GM12878 (cell line): ENCODE data around the gene RALB. TPM values are rescaled to one million over a fixed set of nuclear protein-coding genes. Genes with fewer than 3 reads are reported as not detected.

Experiments used
- ATAC-seq: fragments of 200-7000 bp; cut with Tn5 transposase; 3 replicates; pipeline ENCODE4 v1.9.1; 2020; ENCODE audit warnings: mild to moderate bottlenecking, moderate library complexity
- BruUV-seq: library from RNA; stranded (reverse); fragments of 400-500 nt; replicated peaks from 2 replicates; lab custom pipeline; 2021; lab: Mats Ljungman, UMichigan
- CTCF ChIA-PET: fragments of 300-600 bp; sonication (Branson Sonifier 250); formaldehyde crosslinking; extraction: SDS; loops from one replicate; lab custom pipeline; 2021; ENCODE audit warnings: inconsistent platforms; lab: Yijun Ruan, JAX
- POLR2A ChIA-PET: fragments of 350-600 bp; formaldehyde crosslinking; extraction: SDS; loops from one replicate; lab custom pipeline; 2021; ENCODE audit warnings: inconsistent platforms; lab: Charles Lee
- RAD21 ChIA-PET: fragments of 300-600 bp; sonication (Branson Sonifier 250); formaldehyde crosslinking; loops from one replicate; lab custom pipeline; 2023; ENCODE audit warnings: antibody characterized with exemption; ENCODE audit not compliant: unreplicated experiment; lab: Charles Lee
- SMC1A ChIA-PET: fragments of 300-600 bp; sonication (Branson Sonifier 250); formaldehyde crosslinking; loops from one replicate; lab custom pipeline; 2023; ENCODE audit not compliant: unreplicated experiment, uncharacterized antibody; lab: Charles Lee
- DNase-seq: peaks from one replicate; pipeline ENCODE4 v3.0.0-alpha.2; 2011; ENCODE audit warnings: low read depth, low spot score
- FAIRE-seq: peaks from 3 replicates; lab custom pipeline; 2011; peaks lifted over from hg19 to GRCh38; lab: Jason Lieb, UNC
- H2AFZ ChIP-seq: 2 replicates; pipeline ENCODE4 v1.6.0; 2011; ENCODE audit warnings: low read depth, low read length, control low read depth; ENCODE audit not compliant: control insufficient read depth
- H3K27ac ChIP-seq: 2 replicates; pipeline ENCODE4 v1.5.1; 2011; ENCODE audit warnings: control low read depth; ENCODE audit not compliant: control insufficient read depth, insufficient read depth
- H3K27me3 ChIP-seq, 2 experiments: replicated peaks in 1 of 2; 2 replicates each; pipeline versions ENCODE4 v1.6.0 to v1.6.1; 2011; ENCODE audit warnings: low read length in 1 of 2; ENCODE audit not compliant: control insufficient read depth in 2 of 2, insufficient read depth in 2 of 2
- H3K36me3 ChIP-seq, 2 experiments: 2 replicates each; pipeline ENCODE4 v1.5.1; 2011; ENCODE audit warnings: low read length in 1 of 2; ENCODE audit not compliant: control insufficient read depth in 2 of 2, insufficient read depth in 2 of 2
- H3K4me1 ChIP-seq: 2 replicates; pipeline ENCODE4 v1.6.1; 2011; ENCODE audit warnings: mild to moderate bottlenecking, low read length, moderate library complexity, mixed read lengths; ENCODE audit not compliant: control insufficient read depth, insufficient read depth
- H3K4me2 ChIP-seq: 2 replicates; pipeline ENCODE4 v1.6.0; 2011; ENCODE audit warnings: control low read depth; ENCODE audit not compliant: control insufficient read depth, insufficient read depth
- H3K4me3 ChIP-seq: fragments of 200-600 bp; sonication (generic); 2 replicates; pipeline ENCODE4 v1.5.1; 2016
- H3K79me2 ChIP-seq: 2 replicates; pipeline ENCODE4 v1.6.0; 2011; ENCODE audit warnings: low read length; ENCODE audit not compliant: control insufficient read depth, insufficient read depth
- H3K9ac ChIP-seq: 2 replicates; pipeline ENCODE4 v1.8.0; 2011; ENCODE audit warnings: low read length, control low read depth, mixed read lengths; ENCODE audit not compliant: control insufficient read depth, insufficient read depth
- H3K9me3 ChIP-seq: replicated peaks from 3 replicates; pipeline ENCODE4 v1.5.1; 2011; ENCODE audit warnings: mild to moderate bottlenecking, low read length; ENCODE audit not compliant: control insufficient read depth, insufficient read depth
- H4K20me1 ChIP-seq: 2 replicates; pipeline ENCODE4 v1.6.0; 2011; ENCODE audit not compliant: control insufficient read depth, insufficient read depth
- BMI1 ChIP-seq: fragments of 450-650 bp; IDR thresholded peaks from 2 replicates; pipeline ENCODE4 v1.6.1; 2016; ENCODE audit warnings: mild to moderate bottlenecking, moderate library complexity, borderline replicate concordance
- CBX5 ChIP-seq: sonication (generic); IDR thresholded peaks from 2 replicates; pipeline ENCODE4 v1.6.1; 2016; ENCODE audit warnings: low read depth, moderate library complexity, mild to moderate bottlenecking, inconsistent platforms
- CHD2 ChIP-seq: IDR thresholded peaks from 2 replicates; pipeline ENCODE4 v1.6.1; 2011; ENCODE audit warnings: low read depth, low read length, improper control_type of control experiment, borderline replicate concordance
- EGR1 ChIP-seq, 2 experiments: IDR thresholded peaks; 1 replicate in 1 of 2; 2 replicates in 1 of 2; pipeline ENCODE4 v1.6.1; 2011 to 2012; ENCODE audit warnings: low read depth in 2 of 2, low read length in 2 of 2, borderline replicate concordance in 1 of 2, mild to moderate bottlenecking in 1 of 2, moderate library complexity in 1 of 2
- IKZF2 ChIP-seq, 2 experiments: fragments of 450-650 bp; IDR thresholded peaks; 2 replicates each; pipeline ENCODE4 v1.6.1; 2017; ENCODE audit warnings: mild to moderate bottlenecking in 2 of 2, moderate library complexity in 2 of 2
- JUND ChIP-seq: IDR thresholded peaks from 2 replicates; pipeline ENCODE4 v1.6.1; 2012; ENCODE audit warnings: low read depth, mild to moderate bottlenecking, low read length, improper control_type of control experiment, moderate library complexity
- KLF5 ChIP-seq: fragments of 450-650 bp; IDR thresholded peaks from 2 replicates; pipeline ENCODE4 v1.6.1; 2014; ENCODE audit warnings: mild to moderate bottlenecking; ENCODE audit not compliant: partially characterized antibody
- MEF2A ChIP-seq: IDR thresholded peaks from 2 replicates; pipeline ENCODE4 v1.6.1; 2011; ENCODE audit warnings: low read depth, mild to moderate bottlenecking, low read length, moderate library complexity; ENCODE audit not compliant: insufficient read depth
- MEF2B ChIP-seq: fragments of 450-650 bp; IDR thresholded peaks from 2 replicates; pipeline ENCODE4 v1.6.1; 2018; ENCODE audit warnings: mild to moderate bottlenecking, moderate library complexity; ENCODE audit not compliant: partially characterized antibody, poor library complexity, severe bottlenecking
- NBN ChIP-seq: fragments of 450-650 bp; IDR thresholded peaks from 2 replicates; pipeline ENCODE4 v1.6.1; 2016
- NFXL1 ChIP-seq: fragments of 450-650 bp; IDR thresholded peaks from 2 replicates; pipeline ENCODE4 v1.6.1; 2017; ENCODE audit warnings: antibody characterized with exemption, mild to moderate bottlenecking, borderline replicate concordance
- SIN3A ChIP-seq: IDR thresholded peaks from 2 replicates; pipeline ENCODE4 v1.6.1; 2012; ENCODE audit warnings: low read depth, low read length, improper control_type of control experiment
- SMAD5 ChIP-seq: IDR thresholded peaks from 2 replicates; pipeline ENCODE4 v1.6.1; 2016; ENCODE audit warnings: antibody characterized with exemption, low read depth
- WGBS: methylation state at CpG from one replicate; pipeline ENCODE4 v1.1.6; 2016; ENCODE audit warnings: low lambda C conversion rate; ENCODE audit not compliant: insufficient replicate concordance, insufficient coverage; ENCODE audit errors: missing lambda C conversion rate; 5-methylcytosine and 5-hydroxymethylcytosine counted together
- in situ Hi-C: fragments of 300-500 bp; cut with MboI; formaldehyde crosslinking; loops from 9 replicates; pipeline ENCODE4 v1.14.3; 2018; ENCODE audit warnings: mixed read lengths
- intact Hi-C: fragments of 100-400 bp; cut with micrococcal nuclease; formaldehyde crosslinking; loops from one replicate; pipeline ENCODE4 v1.14.2; 2022; ENCODE audit not compliant: unreplicated experiment
- polyA plus RNA-seq, 11 experiments: library from polyadenylated mRNA; depleted of rRNA in 4 of 11; unstranded in 6 of 11; stranded (reverse) in 5 of 11; fragments of >200 nt; fragmentation: Nextera tagmentation in 4 of 11; fragmentation: Illumina TruSeq in 1 of 11; extraction: Ambion mirVana in 4 of 11; extraction: Trizol in 1 of 11; gene quantifications; 1 replicate in 1 of 11; 2 replicates in 10 of 11; pipeline versions ENCODE4 v1.2.1 to v1.2.3, GENCODE V29; 2011 to 2016; ENCODE audit warnings: inconsistent platforms in 2 of 11, missing spikeins in 2 of 11, low read depth in 1 of 11
- total RNA-seq, 4 experiments: library from RNA; depleted of rRNA in 3 of 4; stranded (reverse); fragments of >200 nt in 3 of 4; fragmentation: Illumina TruSeq in 1 of 4; extraction: Trizol in 1 of 4; gene quantifications; 2 replicates each; pipeline versions ENCODE4 v1.2.1 to v1.2.3, GENCODE V29; 2013 to 2021
- TF ChIP-seq, protein P1 (sequence below): IDR thresholded peaks from 2 replicates; pipeline ENCODE4 v1.6.1; 2011; ENCODE audit warnings: low read depth, low read length, improper control_type of control experiment, borderline replicate concordance

RALB gene
- total and polyA plus RNA-seq, 10 of the 15 experiments (the other 5 are each of a cell fraction or from before 2014, with no cell fraction given): 8.3 to 54.0 (median 24.2) TPM

DNA sequence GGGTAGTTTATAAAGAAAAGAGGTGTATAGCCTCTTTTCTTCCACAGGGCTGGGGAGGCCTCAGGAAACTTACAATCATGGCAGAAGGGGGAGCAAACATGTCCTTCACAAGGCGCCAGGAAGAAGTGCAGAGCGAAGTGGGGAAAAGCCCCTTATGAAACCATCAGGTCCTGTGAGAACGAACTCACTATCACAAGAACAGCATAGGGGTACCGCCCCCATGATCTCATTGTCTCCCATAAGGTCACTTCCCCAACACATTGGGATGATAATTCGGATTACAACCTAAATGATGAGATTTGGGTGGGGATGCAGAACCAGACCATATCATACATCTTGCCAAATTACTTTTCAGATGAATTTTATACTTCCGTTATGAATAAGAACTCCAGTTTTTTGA, 32.4 kb downstream of the RALB start:
- BruUV-seq: no TSS peak
- TF ChIP-seq NBN: no peak
- TF ChIP-seq, all 136 proteins: peak for 0
- Histone ChIP-seq H4K20me1 (no peaks in the 10 kb centered on the region), H3K27me3 (no peaks in the 10 kb centered on the region), H3K9me3 (no peaks in the 10 kb centered on the region), H3K79me2 (no peaks in the 10 kb centered on the region; the same call in none of the 2 replicates), H2AFZ (no peak overlapping the region), H3K4me3 (no peak overlapping the region), H3K4me2 (no peak overlapping the region), H3K4me1 (peaks cover 17% of the 10 kb centered on the region), H3K9ac (no peak overlapping the region), H3K27ac (no peak overlapping the region), H3K36me3 (peaks cover 2 to 7% of the 10 kb centered on the region in 2 experiments; a peak in 3 of 4 replicates)
- ChIA-PET POLR2A (interaction anchor here (1.0 kb wide), 1 partner anchor 33 kb away, joined by 3 read pairs; the partner anchor contains the start of gene RALB), SMC1A (interaction anchor here (2.8 kb wide), 1 partner anchor 29 kb away, joined by 15 read pairs; no protein-coding TSS in a partner anchor), CTCF (interaction anchor here (1.3 kb wide), 2 partner anchors 28 to 33 kb away, joined by 4 to 5 read pairs; partner anchors contain the start of gene RALB), RAD21 (interaction anchor here (4.2 kb wide), 1 partner anchor 32 kb away, joined by 23 read pairs; the partner anchor contains the start of gene RALB)
- no peak for DNase-seq
- FAIRE-seq: no peak
- intact Hi-C loops: no loop called here
- 99% methylated on average over 6 of the region's 6 CpGs for WGBS
- in situ Hi-C loops: no loop called here
- no peak for ATAC-seq

DNA sequence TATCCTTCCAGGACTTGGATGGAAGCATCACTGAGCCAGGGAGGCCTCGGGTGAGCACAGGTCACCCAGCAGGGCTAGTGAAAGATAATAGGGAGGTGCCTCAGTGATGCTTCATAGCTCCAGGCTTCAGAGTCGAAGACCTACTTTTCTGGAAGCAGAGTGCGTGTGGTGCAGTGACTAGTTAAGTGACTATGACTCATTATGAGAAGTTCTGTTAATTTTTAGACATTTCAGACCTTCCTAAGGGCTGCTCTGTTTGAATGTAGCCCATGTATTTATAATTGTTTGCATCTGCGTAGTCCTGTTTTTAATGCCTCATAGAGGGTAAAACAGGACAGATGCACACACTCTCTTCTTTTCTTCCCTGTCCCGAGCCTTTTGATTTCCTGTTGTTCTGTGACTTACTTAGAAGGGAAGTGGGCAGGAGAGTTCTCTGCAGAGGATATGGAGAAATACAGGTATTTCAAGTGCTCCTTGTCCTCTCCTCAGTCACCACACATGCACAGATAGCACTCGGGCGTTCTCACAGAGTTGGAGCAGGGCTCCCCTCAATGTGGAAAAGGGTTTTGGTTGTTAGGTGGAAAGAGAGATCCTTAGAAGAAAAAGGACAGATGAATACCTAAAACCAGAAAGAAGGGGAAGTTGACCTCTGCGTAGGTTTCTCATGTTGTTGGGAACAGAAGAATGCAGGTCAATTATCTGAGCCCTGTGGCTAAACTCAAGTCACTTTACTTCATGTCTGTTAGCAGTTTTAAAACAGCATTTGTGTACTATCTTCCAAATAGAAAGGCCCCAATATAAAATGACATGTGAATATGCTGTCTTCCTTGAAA, 34.7 kb downstream of the RALB start:
- peak; percentile 95 for FAIRE-seq
- SMC1A ChIA-PET: interaction anchor here (0.6 to 2.8 kb wide), 5 partner anchors 9 to 593 kb away, joined by 3 to 15 read pairs (median 3); no protein-coding TSS in a partner anchor
- TF ChIP-seq KLF5 (no peak), MEF2A (peak; percentile 82; the same call in 1 of the 2 replicates), JUND (peak; percentile 88; the same call in 1 of the 2 replicates), BMI1 (peak; percentile 21; the same call in 1 of the 2 replicates), EGR1 (IDR thresholded peaks at IDR 0.05; ENCODE audit: borderline replicate concordance in 1 of 2, low read depth in 2 of 2, low read length in 2 of 2) (no peak), CHD2 (no peak; the same call in 1 of the 2 replicates), NFXL1 (no peak), IKZF2 (IDR thresholded peaks at IDR 0.05) (peak; percentile 70 to 74), CBX5 (peak; percentile 72; the same call in 1 of the 2 replicates), SIN3A (no peak), SMAD5 (no peak), MEF2B (peak; percentile 40)
- TF ChIP-seq, protein P1, sequence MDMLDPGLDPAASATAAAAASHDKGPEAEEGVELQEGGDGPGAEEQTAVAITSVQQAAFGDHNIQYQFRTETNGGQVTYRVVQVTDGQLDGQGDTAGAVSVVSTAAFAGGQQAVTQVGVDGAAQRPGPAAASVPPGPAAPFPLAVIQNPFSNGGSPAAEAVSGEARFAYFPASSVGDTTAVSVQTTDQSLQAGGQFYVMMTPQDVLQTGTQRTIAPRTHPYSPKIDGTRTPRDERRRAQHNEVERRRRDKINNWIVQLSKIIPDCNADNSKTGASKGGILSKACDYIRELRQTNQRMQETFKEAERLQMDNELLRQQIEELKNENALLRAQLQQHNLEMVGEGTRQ: no peak

More for the DNA sequence above, 34.7 kb downstream of the RALB start:
- Histone ChIP-seq H4K20me1 (no peaks in the 10 kb centered on the region), H3K4me1 (peaks cover 17% of the 10 kb centered on the region), H3K9ac (peak overlapping the region; percentile 62), H3K27ac (peak overlapping the region; percentile 98), H3K79me2 (no peaks in the 10 kb centered on the region; the same call in none of the 2 replicates), H3K9me3 (no peaks in the 10 kb centered on the region), H3K4me2 (peak overlapping the region; percentile 85), H3K4me3 (peak overlapping the region; percentile 42), H2AFZ (peak overlapping the region; percentile 71), H3K36me3 (peaks cover 2 to 12% of the 10 kb centered on the region in 2 experiments; a peak in 3 of 4 replicates), H3K27me3 (no peaks in the 10 kb centered on the region)
- BruUV-seq: TSS peak; percentile 43
- RAD21 ChIA-PET: interaction anchor here (0.7 to 4.2 kb wide), 6 partner anchors 22 to 55 kb away, joined by 3 to 23 read pairs (median 4); partner anchors contain the start of gene RALB
- DNase-seq (peak; percentile 80), ATAC-seq (peak; percentile 98)
- in situ Hi-C loops (no loop called here), intact Hi-C loops (loop anchor here (1.0 to 2.0 kb wide), 3 partner anchors 23 to 57 kb away; partner anchors contain the start of gene RALB)
- POLR2A ChIA-PET: no interaction called here
- CTCF ChIA-PET: interaction anchor here (1.0 to 1.6 kb wide), 3 partner anchors 26 to 111 kb away, joined by 3 to 7 read pairs (median 5); no protein-coding TSS in a partner anchor
- WGBS: 5% methylated on average over 8 of the region's 8 CpGs
